Left ventricle myocardium inferior (tissue), 1 donor: ENCODE data around the gene LRRC10B. TPM values are rescaled to one million over a fixed set of nuclear protein-coding genes. Genes with fewer than 3 reads are reported as not detected.

Source experiments
- DNase-seq: peaks from one replicate; pipeline ENCODE4 v3.0.0-alpha.2; 2020
- H3K27ac ChIP-seq: fragments of 200-600 bp; replicated peaks from 2 replicates; pipeline ENCODE4 v1.8.0; 2021
- H3K27me3 ChIP-seq: fragments of 200-600 bp; 2 replicates; pipeline ENCODE4 v1.8.0; 2021; ENCODE audit warnings: low read depth
- H3K36me3 ChIP-seq: fragments of 200-600 bp; 2 replicates; pipeline ENCODE4 v1.8.0; 2021
- H3K4me1 ChIP-seq: fragments of 200-600 bp; 2 replicates; pipeline ENCODE4 v1.8.0; 2021
- H3K4me3 ChIP-seq: fragments of 200-600 bp; 2 replicates; pipeline ENCODE4 v1.8.0; 2021; ENCODE audit warnings: mild to moderate bottlenecking, moderate library complexity
- H3K9me3 ChIP-seq: fragments of 200-600 bp; replicated peaks from 2 replicates; pipeline ENCODE4 v1.8.0; 2021
- CTCF ChIP-seq: fragments of 200-600 bp; IDR thresholded peaks from 2 replicates; pipeline ENCODE4 v1.8.0; 2021; ENCODE audit warnings: antibody characterized with exemption, mild to moderate bottlenecking, borderline replicate concordance
- intact Hi-C: fragments of 100-400 bp; cut with micrococcal nuclease; formaldehyde crosslinking; loops from one replicate; pipeline ENCODE4 v1.11.0; 2022
- total RNA-seq: library from RNA; stranded (reverse); fragmentation: NEBNext Ultra II Directional; extraction: Animal tissue kit (Norgen Biotek cat#: 25700); gene quantifications from one replicate; pipeline ENCODE4 v1.2.1, GENCODE V29; 2021
- donor health status: DM: no; HTN: yes; CAD: no; lungs with severe emphysema.

Gene LRRC10B
- total RNA-seq, 1 donor from 2014 or later: 0.88 TPM

GRCh38 chr11:61532134-61533038 is 23.8 kb downstream of the LRRC10B start:
- H3K4me3 ChIP-seq: no peak overlapping the region
- no peaks in the 10 kb centered on the region for H3K27me3 ChIP-seq
- TF ChIP-seq CTCF: peak; percentile 81
- H3K36me3 ChIP-seq: peaks cover 3% of the 10 kb centered on the region
- H3K4me1 ChIP-seq: peaks cover 56% of the 10 kb centered on the region
- H3K9me3 ChIP-seq: no peaks in the 10 kb centered on the region
- no peak for DNase-seq
- H3K27ac ChIP-seq: no peak overlapping the region
- intact Hi-C loops: no loop called here

- no peak for DNase-seq
- Histone ChIP-seq H3K4me1 (peaks cover 56% of the 10 kb centered on the region), H3K27ac (no peak overlapping the region), H3K36me3 (no peaks in the 10 kb centered on the region), H3K4me3 (no peak overlapping the region), H3K9me3 (no peaks in the 10 kb centered on the region), H3K27me3 (no peaks in the 10 kb centered on the region)
- TF ChIP-seq CTCF: no peak
- intact Hi-C loops: no loop called here
Observed at GRCh38 chr11:61533039-61533375, 24.5 kb downstream of the LRRC10B start.

- no peak for TF ChIP-seq CTCF
- Histone ChIP-seq H3K4me3 (no peak overlapping the region), H3K4me1 (peaks cover 58% of the 10 kb centered on the region), H3K27me3 (no peaks in the 10 kb centered on the region), H3K27ac (no peak overlapping the region), H3K36me3 (no peaks in the 10 kb centered on the region), H3K9me3 (no peaks in the 10 kb centered on the region)
- no peak for DNase-seq
- intact Hi-C loops: no loop called here
Observed at GRCh38 chr11:61533401-61533800, 24.9 kb downstream of the LRRC10B start.

- DNase-seq: no peak
- Histone ChIP-seq H3K9me3 (no peaks in the 10 kb centered on the region), H3K4me1 (peaks cover 61% of the 10 kb centered on the region), H3K27me3 (no peaks in the 10 kb centered on the region), H3K4me3 (peak overlapping the region; percentile 32), H3K36me3 (no peaks in the 10 kb centered on the region), H3K27ac (peak overlapping the region; percentile 87)
- no peak for TF ChIP-seq CTCF
- intact Hi-C loops: no loop called here
Observed at GRCh38 chr11:61534025-61534932, 25.7 kb downstream of the LRRC10B start.

- intact Hi-C loops: no loop called here
- peak overlapping the region; percentile 32 for H3K4me3 ChIP-seq
- peak; percentile 39 for DNase-seq
- no peaks in the 10 kb centered on the region for H3K36me3 ChIP-seq
- H3K9me3 ChIP-seq: no peaks in the 10 kb centered on the region
- no peak for TF ChIP-seq CTCF
- peak overlapping the region; percentile 87 for H3K27ac ChIP-seq
- no peaks in the 10 kb centered on the region for H3K27me3 ChIP-seq
- peaks cover 58% of the 10 kb centered on the region for H3K4me1 ChIP-seq
Observed at GRCh38 chr11:61534933-61535839, 26.6 kb downstream of the LRRC10B start.
